ELF-1 (cell line): ENCODE data around the gene IRF4.

Experiments used
- DNase-seq: peaks from one replicate; pipeline ENCODE4 v3.0.0-alpha.2; 2016; ENCODE audit warnings: low read depth, low spot score

IRF4 gene

DNA sequence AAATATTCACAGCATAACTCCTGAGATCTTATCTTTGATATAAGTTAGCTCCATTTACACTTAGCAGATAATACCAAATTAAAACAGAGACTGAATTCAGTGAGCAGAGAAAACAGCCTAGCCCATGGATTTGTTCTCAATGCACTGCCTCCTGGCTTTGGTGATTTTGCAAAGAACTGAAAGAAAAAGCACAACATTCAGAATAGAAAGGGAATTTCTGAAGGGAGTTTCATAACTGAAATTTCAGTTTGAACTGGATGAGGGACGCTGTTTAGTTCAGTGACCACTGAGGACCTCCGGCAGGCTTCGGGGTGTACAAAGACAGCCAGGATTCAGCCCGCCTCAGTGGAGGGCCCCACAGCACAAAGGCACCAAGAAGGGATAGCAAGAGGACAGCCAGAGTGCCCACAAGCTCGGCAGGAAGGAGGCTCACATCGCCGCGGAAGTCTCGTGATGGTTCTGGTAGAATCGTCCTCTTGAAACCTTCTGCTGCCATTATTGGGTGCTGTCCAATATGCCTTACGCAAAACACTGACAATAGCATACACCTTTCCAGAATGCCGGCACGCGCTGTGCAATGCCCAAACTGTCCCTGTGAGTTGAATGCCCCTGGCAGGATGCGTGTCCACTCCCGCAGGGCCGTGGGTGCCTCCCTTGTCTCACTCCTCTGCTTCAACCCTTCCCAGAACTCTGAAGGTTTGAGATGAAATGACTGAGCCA lies 9.7 kb upstream of the IRF4 start:
- no peak for DNase-seq

DNA sequence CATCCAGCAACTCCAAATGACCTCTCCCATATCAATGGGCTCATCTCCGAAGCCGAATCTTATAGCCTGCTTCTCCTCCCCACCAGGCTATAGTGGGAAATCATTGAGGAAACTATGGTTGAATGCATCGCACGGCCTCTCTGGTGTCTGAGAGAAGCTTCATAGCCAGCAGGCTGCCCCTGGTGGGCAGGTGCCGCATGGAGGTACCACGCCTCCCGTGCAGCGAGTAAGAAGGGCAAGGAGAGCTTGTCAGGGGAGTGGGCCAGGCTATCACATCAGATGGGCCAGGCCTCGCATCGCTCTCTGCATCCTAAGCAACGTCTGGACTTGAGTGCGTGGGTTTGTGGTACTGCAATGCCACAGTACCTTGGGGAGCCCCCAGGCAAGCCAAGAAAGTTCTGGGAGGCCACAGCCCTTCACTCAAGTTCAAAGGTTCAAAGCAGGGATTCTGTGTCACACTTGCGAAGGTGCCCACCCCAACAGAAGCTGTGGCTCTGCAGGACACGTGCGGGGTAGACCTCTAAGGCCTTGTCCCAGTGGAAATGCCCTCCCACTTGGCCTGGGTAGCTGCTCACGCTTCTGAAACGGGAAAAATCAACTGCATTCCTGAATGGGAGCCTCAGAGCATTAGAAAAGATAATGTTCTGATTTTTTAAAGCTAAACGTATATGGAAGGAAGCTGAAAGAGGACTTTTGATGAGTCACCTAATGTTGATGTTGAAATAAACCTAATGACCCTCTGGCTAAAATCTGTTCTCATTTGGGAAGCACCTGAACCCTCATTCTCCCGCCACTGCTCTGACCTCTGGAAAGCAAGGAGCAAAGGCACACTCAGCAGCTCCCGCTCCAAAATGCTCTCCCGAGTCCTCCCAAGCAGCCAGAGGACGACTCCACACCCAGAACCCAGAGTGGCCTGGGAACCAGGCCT lies 8.4 kb upstream of the IRF4 start:
- no peak for DNase-seq

DNA sequence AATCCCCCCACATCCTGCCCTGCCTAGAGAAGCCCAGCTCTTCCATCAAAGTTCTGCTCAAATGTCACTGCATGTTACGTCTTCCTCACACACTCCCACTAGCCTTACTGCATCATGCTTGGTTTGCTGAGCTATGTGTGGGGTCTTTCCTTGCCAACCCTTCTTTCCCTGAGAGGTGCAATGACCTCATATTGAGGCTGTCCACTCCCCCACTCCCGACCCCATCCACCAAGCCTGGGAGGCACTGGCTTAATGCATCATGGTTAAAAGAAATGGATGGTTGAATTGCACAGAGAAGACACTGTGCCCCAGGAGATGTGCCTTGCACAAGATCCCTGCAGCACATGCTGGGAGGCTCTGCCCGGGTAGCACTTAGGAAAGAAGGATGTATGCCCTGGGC lies 7.7 kb upstream of the IRF4 start:
- DNase-seq = no peak

DNA sequence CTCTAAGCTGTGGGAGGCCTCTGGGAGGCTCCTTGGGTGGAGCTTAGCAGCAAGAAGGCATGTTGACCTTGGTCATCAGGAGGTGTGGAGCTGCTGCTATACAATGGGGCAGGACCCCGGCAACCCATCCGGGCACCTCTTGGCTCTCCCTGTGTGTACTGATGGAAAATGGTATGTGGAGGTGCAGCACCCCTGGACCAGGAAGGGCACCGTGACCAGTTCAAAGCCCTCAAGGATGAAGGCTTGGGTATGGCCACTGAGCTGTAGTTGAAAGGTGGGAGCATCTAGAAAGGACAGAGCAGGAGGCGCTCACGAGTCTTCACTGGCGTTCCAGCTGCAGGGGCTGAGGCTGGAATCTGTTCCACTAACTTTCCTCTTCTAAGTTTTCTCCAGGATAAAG lies 6.7 kb upstream of the IRF4 start:
- DNase-seq = no peak

DNA sequence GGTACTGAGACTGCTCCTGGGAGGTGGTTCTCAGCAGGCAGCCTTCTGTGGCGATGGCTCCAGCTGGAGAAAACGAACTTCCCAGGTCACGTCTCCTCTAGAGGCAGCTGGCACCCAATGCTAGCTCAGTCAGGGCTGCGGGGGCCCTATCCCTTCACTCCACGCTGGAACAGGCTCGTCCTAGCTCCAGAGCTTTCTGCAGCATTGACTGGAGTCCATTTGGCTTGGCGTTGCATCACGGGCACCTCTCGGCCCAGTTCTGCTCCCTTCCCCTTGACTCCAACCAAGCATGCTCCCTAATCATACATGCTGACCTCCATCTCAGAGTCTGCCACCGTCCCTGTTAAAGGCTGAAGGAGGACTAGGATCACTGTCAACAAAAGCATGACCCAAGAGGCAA lies 5.9 kb upstream of the IRF4 start:
- no peak for DNase-seq

DNA sequence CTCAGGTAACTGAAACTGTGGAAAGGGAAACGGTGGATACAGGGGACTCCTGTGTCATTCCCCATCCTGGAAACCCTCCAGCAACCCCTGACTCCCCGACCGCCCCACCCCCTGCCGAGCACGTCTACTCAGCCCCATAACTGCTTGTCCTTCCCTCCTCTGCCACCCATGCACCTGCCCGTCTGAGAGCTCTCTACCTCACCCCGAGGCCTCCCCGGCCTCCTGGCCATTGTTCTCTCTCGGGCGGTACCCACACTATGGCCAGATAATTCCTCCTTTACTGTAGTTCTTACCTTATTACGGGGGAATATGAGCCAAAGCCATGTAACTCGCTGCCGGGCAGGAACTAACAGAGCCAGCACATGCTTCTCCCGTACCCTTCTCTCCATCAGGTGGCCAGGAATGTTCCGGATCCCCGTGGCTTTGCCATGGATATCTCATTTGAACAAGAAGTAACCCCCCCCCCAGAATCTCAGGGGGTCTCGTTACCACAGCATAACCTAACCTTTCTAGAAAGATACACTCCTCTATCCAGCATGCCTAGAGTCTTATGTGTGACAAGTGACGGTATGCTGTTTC lies 4.8 kb upstream of the IRF4 start:
- no peak for DNase-seq

DNA sequence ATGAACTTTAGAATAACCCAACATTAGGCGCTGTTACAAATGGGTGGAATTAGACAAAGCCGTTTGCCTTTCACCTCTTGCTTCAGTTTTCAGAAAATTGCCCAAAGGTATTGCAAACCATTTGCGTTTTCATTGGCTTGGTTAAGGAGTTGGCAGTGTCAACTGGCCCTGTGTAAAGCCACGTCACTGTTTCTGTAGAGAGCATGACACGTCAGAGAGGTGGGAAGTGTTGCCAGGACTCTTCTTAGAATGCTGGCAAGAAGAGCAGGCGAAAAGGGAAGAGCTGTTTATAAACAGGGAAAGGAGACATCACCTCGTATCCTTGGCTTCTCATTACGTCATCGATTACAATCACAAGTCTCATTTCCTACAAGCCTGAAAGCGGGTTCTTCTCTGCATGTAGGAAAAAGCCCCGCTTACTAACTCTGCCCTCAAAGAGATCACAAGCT lies 4.2 kb upstream of the IRF4 start:
- DNase-seq = no peak

DNA sequence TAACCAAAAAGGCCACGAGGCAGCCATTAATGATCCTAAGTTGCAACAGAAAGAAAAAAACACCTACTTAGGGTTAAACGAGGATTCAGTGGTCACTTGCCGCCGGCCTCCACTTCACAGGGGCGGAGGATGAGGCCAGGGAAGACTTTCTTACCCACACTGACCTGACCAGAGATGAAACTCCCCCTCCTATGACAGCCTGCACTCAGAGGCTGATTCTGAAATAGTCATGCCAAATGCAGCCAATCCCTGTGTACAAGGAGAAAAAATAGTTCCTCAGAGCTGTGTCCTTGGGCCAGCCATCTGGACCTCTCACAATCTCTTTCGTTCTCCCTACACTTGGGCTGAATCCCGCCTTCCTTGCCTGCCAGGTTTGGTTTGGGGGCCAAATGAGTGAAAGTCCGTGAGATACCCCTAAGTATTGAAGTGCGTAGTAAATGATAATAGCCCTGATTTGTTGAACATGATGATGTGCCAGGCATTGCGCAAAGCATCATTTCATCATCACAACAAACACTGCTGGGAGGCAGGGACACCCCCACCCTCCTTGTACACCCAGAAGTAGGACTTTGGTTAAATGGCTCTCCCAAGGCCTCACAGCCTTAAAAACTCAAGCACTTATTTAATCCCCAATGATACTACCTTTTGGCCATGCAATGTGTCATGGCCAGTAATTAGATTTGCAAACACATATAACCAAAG lies 3.2 kb upstream of the IRF4 start:
- no peak for DNase-seq

DNA sequence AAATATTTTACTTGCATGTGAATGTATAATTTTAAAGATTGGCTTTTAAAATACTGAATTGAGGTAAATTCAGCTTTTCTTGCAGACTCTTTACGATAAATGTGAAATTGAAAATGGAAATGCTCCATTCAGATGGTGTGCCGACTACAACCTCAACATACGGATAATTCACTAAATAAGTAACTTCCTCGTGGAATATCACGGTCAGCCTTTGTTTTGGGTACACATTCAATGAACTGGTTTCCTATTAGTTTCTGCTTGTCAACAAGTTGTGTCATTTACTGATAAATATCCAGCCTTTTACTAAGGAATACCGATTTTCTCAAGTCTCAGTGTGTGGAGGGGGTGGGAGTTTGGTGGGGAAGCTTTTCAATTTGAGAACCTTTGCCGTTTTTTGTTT lies 2.4 kb upstream of the IRF4 start:
- DNase-seq = no peak

DNA sequence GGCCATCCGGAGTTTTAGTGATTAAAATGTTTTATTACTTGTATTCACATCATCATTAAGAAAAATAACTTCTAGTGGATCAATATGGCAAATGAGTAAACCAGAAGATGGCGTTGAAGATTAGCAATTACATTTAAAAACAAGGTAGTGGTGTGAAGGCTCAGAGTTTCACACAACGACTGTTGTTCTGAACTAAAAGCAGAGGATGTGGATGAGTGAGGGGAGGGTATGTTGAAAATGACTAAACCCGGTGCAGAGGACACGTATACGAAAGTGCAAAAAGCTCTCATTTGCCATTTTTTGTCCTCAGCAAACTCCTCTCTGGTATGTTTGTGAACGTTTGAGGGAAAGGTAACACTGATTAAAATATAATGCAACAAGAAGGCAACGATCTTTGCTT lies 1.9 kb upstream of the IRF4 start:
- no peak for DNase-seq

DNA sequence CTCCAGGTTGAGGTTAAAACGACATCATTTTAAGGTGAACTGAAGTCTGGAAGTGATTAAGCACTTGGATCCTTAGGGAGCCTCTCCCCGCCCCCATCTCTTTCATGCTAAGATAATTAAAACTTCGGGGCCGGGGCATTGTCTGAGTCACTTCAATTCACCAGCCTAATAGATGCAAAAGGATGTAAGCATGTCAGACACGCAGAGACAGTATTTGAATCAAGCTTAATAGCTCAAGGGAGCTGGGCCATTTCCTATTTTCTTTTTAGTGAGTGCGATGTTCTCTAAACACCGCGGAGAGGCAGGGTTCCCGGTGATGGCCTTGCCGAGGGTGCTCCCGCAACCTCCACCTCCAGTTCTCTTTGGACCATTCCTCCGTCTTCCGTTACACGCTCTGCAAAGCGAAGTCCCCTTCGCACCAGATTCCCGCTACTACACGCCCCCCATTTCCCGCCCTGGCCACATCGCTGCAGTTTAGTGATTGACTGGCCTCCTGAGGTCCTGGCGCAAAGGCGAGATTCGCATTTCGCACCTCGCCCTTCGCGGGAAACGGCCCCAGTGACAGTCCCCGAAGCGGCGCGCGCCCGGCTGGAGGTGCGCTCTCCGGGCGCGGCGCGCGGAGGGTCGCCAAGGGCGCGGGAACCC lies 516 bp upstream of the IRF4 start:
- peak; percentile 57 for DNase-seq

DNA sequence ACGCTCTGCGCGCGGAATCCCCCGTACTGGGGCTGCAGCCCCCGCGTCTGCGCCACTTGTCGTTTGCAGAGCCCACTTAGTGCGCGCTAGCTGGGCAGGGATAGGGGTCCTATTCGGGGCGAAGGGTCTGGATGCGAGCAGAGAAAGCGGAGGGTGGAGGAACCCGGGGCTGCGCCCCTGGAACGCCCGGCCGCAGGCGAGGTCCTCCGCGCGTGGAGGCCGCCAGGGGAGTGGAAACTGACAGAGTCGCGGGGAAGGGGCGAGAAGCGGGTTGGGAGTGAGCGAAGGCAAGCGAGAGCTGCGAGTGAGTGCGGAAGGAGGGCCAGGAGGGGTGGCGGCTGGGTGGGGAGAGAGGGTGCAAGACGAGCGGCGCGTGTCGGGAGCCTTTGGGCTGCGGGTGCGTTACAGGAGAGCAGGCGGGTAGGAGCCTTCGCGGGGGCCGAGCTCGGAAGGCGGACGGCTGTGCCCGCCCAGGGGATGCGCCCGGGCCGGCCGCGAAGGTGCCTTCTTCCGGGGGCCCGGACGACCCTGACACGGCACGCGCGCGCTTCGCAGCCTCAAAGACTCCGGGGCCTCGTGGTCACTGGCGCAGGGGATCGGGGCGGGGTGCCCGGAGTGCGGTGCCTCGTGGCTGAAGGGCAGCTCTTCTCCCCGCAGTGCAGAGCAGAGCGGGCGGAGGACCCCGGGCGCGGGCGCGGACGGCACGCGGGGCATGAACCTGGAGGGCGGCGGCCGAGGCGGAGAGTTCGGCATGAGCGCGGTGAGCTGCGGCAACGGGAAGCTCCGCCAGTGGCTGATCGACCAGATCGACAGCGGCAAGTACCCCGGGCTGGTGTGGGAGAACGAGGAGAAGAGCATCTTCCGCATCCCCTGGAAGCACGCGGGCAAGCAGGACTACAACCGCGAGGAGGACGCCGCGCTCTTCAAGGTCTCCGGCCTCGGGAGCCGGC lies 1.2 kb downstream of the IRF4 start:
- peak; percentile 29 for DNase-seq

DNA sequence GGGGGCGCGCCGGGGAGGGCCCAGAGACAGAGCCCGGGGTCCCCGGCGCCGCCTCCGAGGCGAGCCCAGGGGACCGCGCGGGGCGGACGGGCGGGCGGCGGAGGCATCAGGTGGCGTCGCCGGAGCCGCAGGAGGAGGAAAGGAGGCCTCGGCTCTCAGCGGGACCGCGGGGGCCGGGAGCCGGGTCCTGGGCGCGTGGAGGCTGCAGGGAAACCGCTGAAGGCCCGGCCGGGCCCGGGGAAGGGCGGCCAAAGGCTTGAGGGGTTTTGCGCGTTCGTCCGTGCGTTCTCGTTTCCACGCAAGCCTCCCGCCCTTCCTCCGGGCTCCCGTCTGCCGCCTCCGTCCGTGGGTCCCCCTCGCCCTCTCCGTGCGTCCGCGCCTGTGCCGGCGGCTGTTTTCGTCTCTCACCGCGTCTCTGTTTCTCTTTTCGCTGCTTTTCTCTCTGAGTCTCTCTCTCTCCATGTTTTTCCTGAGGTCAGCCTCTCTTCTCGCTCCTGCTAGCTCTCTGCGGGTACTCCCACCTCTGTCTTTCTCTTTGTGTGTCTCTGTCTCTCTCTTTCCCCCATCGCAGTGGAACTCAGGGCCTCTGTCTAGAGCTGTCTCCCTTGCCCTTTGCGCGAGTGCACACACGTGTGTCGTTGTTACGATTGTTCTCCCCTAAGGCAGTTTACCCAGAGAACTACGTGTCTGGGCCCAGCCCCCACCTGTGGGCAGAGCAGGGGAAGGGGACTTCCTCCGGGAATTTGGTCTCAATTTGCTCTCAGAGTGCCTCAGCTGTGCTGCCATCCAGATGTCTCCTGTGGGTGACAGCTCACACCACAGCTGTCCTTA lies 2.1 kb downstream of the IRF4 start:
- DNase-seq = peak; percentile 27

DNA sequence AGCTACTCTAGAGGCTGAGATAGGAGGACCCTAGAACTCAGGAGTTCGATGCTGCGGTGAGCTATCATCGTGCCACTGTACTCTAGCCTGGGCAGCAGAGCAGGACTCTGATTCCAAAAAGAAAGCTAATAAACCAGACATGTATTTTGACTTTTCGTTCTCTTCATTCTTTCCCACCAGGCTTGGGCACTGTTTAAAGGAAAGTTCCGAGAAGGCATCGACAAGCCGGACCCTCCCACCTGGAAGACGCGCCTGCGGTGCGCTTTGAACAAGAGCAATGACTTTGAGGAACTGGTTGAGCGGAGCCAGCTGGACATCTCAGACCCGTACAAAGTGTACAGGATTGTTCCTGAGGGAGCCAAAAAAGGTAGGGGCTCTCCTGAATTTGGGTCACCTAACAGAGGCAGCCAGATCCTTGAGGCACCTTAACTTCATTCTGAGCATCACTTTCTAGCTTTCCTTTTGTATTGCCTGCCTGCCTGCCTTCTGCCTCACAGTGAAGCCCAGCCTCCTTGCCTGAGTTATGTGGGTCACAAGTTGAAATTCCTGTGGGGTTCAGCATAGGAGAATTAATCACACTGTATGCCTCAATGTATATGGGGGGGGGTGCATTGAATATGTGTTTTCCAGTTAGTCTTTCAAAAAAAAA lies 3.2 kb downstream of the IRF4 start:
- no peak for DNase-seq

DNA sequence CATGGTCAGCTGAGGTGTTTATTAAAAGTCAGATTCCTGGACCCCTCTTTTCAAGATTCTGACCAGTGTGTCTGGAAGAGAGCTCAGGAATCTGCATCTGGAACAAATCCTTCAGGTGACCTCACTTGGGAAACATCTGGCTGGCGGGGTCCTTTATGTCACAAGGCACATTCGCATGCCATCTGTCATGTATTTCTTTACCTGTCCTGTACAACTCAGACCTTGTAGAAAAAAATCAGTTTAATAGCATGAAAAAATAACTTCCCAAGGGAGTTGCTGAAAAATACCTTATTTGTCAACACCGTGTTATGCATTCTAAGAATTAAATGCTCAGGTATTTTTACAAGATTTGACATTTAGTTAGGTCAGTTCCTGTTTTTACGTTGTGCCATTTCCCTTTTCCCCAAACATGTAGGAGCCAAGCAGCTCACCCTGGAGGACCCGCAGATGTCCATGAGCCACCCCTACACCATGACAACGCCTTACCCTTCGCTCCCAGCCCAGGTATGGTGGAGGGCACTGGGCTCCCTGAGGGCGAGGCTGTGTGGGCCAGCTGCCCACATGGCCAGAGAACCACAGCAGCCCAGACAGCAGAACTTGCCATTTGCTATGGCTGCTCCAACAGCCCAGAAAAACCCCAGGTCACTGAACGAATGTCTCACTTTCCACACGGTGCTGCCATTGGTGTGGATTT lies 4.0 kb downstream of the IRF4 start:
- DNase-seq = no peak

DNA sequence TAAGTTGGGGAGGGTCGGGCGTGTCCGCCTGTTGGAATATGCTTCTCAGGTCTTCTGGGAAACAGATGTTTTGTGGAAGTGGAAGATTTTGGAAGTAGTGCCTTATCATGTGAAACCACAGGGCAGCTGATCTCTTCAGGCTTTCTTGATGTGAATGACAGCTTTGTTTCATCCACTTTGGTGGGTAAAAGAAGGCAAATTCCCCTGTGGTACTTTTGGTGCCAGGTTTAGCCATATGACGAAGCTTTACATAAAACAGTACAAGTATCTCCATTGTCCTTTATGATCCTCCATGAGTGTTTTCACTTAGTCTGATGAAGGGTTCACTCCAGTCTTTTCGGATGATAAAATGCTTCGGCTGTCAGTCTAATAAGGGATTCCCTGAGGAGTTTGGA lies 4.6 kb downstream of the IRF4 start:
- DNase-seq = no peak

DNA sequence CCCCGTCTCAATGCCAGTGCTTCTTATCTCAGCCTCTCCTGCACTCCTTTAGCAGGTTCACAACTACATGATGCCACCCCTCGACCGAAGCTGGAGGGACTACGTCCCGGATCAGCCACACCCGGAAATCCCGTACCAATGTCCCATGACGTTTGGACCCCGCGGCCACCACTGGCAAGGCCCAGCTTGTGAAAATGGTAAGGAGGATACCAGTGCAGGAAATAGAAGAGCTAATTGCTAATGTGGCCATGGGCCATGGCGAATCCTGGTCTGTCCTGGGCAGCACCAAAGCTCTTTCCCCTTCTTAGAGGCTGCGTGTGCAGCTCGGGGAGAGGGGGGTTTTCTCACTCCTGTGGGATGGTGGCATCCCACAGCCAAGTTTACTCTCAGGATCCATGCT lies 5.5 kb downstream of the IRF4 start:
- DNase-seq = no peak

DNA sequence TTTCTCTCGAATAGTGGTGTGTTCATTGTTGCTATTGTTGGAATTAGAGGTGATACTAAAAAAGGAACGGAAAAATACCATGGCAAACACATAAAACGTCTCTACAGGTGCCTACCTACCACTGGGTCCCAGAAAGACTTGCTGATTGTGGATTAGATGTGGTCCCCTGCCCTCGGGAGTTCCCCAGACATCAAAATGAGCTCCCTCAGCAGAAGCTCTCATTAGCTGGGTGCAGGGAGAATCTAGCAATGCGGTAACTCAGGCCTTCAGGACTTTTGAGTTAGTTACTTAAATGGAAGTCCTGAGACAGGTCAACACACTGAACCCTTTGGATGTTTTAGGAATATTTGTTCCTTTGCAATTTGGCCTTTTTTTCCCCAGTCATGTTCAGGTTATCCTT lies 6.1 kb downstream of the IRF4 start:
- DNase-seq = no peak
